Renal pelvis (tissue), 4 donors: ENCODE data around the gene TCERG1L. TPM values are rescaled to one million over a fixed set of nuclear protein-coding genes. Genes with fewer than 3 reads are reported as not detected.
A peak's percentile ranks its signal among the peaks of the same experiment; 100 is the strongest.

Source experiments
- DNase-seq: peaks from one replicate; pipeline ENCODE4 v3.0.0-alpha.2; 2013
- polyA plus RNA-seq, 3 donors: library from polyadenylated mRNA; unstranded; fragments of 120-200 nt; gene quantifications; one replicate each; pipeline ENCODE4 v1.2.1, GENCODE V29; 2013; ENCODE audit not compliant: insufficient read length in 3 of 3

The TCERG1L gene
- polyA plus RNA-seq, 3 donors: 1.3 to 2.6 (median 2.0) TPM

DNA sequence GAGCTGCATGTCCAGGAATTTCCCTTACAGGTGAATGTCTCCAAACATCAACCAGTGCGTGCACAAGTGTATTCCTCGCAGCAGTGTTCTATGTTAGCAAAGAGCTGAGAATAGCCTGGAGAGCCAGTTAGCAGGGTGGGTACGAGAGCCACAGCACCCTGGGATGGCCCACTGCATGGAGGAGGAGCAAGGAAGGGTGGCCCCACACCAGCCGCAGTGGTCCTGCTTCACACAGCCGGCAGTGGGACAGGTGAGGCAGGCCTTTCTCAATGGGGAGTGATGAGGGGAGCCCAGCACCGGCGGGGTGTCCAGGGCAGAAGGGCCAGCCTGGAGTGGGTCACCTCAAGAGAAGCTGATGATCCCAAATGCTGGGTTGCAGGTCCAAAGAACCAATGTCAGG is 240.7 kb downstream of the TCERG1L start:
- DNase-seq: no peak

DNA sequence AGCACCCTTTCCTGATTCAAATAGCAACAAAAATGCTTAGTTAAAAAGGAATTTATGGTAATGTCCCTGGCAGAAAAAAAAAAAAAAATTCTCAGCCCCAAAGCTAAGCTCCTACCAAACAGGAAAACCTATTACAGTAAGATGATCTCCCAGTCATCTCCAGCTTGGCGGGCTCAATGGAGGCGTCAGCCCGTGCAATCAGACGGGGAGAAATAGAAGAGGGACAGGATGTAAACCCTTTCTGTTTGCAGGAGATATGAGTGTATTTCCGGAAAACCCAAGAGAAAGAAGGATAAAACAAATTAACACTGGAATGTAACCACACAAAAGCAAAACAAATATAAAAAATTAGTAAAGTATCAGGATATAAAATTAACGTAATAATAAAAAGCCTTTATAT is 242.8 kb downstream of the TCERG1L start:
- DNase-seq: no peak

DNA sequence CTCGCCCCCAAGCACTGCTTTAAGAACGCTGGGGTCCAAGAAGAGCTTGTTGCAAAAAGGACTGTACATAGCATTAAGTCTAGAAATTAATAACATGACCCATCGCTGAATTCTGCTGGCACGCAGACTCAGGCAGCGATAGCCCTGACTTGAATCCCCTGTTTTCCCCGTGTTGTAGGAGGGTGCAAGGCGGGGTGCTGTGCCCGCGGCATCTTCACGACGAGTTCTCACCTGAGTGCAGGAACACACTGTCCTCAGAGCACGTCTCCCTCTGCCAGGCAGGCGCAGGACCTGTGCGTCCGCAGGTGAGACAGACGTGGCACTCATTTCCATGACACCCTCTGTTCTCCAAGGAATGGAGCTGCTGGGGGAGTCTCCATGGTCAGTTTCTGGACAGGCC is 243.2 kb downstream of the TCERG1L start:
- no peak for DNase-seq

DNA sequence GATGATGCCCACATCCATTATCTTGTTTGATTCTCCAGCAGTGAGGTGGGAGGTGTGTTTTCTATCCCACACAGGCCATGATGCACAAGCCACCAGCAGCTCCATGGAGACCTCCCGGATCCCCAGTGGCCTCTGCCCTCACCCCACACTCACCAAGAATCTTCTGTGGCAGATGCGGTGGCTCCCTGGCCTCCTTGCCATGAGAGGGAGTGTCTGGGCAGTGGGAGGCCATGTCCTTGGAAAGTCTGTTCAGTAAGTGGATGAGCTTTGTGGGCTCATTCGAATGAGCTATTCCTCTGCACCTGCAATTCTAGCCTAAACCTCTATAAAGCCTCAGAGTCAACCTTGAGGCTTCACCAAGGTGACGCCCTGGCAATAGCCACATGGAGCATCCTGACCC is 243.8 kb downstream of the TCERG1L start:
- DNase-seq: no peak

DNA sequence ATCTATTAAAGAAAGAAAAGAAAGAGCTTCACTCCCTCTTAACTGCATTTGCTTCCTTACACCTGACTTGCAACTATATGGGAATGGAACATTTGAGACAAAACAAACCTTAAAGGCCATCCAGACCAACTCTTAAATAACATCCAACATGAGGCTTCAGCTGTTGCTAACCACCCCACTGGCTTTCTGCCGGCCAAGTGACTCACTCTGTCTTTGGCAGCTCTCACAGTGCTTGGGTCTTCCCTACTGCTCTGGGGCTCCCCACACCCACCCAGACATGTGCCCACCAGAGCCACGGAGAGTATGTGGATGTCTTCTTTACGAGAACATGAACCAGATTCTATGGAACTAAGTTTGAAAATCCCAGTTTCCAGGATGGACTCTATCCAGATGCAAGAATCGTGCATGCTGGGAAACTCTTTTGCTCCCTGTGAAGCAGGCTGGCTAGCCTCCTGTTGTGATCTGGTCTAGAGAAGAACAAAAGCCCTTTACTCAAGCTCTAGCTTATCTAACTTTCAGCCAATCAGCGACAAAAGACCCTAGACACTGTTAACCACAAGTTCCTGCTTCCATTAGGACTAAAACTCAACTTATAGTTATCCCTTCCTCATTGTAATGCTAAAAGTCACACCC is 245.7 kb downstream of the TCERG1L start:
- DNase-seq: no peak

GRCh38 chr10:131063311-131063710 is 248.2 kb downstream of the TCERG1L start:
- no peak for DNase-seq

- DNase-seq: no peak
Observed at GRCh38 chr10:131062621-131063260, 248.8 kb downstream of the TCERG1L start.

- DNase-seq: no peak
Observed at GRCh38 chr10:131061216-131061615, 250.3 kb downstream of the TCERG1L start.

- DNase-seq: no peak
Observed at GRCh38 chr10:131059881-131060280, 251.6 kb downstream of the TCERG1L start.

DNA sequence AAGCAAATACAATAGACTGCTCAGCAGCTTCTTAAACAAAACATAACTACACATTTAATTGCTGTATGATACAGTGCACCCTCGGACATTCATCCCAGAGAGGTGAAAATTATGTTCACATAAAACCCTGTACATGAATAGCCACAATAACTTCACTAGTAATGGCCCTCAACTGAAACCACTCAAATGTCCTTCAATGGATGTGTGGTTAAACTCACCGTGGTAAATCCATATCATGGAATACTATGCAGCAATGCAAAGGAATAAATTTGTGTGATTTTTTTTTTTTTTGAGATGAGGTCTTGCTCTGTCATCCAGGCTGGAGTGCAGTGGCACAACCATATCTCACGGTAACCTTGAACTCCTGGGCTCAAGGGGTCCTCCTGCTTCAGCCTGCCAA is 252.7 kb downstream of the TCERG1L start:
- no peak for DNase-seq

- no peak for DNase-seq
Observed at GRCh38 chr10:131056781-131057180, 254.7 kb downstream of the TCERG1L start.

DNA sequence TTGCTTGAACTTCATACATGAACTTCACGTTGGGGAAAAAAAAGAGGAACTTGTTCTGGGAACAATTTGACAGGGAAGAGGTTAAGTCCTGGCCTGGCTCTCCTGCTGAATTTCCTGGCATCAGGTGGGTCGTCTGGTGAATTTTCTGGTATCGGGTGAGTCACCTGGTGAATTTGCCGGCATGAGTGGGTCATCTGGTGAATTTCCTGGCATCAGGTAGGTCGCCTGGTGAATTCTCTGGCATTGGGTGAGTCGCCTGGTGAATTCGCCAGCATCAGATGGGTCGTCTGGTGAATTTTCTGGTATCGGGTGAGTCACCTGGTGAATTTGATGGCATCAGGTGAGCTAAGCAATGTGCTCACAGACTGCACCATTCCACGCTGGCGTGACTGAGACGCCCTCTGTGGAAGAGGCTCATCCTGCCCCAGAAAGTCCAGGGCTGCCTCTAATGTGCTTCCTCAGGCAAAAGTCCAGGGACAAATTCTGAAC is 255.4 kb downstream of the TCERG1L start:
- DNase-seq: no peak

GRCh38 chr10:131055437-131055836 is 256.1 kb downstream of the TCERG1L start:
- no peak for DNase-seq

DNA sequence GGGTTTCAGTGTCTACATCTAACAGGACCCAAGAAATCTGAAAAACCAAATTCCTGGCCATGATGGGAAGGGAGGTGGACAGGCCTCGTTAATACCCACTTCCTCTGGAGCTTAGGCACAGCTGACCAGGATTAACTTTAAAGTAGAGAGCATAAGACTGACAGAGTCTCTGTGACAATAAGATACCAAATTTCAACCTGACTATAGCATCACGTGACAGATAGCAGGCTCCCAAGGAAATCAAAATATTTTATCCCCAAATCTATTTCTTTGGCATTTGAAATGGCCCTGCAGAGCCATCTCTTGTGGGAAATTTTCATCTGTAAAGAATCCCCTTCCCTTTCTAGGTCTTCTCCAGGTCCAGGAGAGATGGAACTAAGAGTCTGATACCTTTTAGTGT is 258.3 kb downstream of the TCERG1L start:
- DNase-seq: no peak

DNA sequence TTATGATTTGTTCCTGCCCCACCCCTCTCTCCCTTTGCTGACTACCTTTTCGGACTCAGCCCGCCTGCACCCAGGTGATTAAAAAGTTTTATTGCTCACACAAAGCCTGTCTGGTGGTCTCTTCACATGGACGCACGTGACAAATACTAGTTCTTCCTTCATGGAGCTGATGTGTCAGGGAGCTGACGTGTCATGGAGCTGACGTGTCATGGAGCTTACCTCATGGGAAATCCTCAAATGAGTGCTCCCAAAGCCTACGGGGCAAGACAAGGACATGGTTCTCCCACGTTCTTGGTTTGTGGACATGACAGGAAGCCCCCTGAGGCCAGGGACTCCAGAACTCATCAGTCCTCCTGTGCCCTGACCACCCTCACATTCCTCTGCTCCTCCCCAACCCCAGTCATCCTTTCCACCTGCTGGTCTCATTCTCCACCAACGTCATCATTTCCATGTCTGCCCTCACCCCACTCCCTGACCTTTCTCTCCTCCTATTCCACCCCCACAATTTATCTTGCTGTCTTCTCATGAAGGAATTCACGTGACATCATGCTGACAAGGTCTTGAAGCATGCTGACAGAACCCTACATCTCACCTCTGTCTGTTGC is 261.3 kb downstream of the TCERG1L start:
- no peak for DNase-seq

- DNase-seq: peak; percentile 53
Observed at GRCh38 chr10:131049016-131049415, 262.5 kb downstream of the TCERG1L start.

- no peak for DNase-seq
Observed at GRCh38 chr10:131048606-131049005, 262.9 kb downstream of the TCERG1L start.

DNA sequence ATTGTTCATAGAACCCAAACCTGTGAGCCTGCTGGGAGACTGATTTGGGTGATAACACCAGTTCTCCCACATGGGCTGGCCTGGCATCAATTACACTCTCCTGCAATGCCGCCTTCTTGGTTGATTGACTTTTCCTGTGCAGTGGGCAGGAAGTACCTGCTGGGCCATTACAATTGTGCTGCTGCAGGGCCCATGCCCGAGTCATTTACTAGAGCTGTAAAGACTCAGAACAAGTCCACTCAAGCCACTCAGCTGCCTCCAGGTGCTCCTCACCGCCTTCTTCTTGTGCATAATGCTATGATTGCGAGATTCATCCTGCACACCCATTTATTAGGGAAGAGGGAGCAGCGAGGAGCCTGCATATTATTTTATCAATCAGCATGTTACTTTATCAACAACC is 264.0 kb downstream of the TCERG1L start:
- DNase-seq: no peak

GRCh38 chr10:131046194-131046593 is 265.3 kb downstream of the TCERG1L start:
- DNase-seq: no peak

DNA sequence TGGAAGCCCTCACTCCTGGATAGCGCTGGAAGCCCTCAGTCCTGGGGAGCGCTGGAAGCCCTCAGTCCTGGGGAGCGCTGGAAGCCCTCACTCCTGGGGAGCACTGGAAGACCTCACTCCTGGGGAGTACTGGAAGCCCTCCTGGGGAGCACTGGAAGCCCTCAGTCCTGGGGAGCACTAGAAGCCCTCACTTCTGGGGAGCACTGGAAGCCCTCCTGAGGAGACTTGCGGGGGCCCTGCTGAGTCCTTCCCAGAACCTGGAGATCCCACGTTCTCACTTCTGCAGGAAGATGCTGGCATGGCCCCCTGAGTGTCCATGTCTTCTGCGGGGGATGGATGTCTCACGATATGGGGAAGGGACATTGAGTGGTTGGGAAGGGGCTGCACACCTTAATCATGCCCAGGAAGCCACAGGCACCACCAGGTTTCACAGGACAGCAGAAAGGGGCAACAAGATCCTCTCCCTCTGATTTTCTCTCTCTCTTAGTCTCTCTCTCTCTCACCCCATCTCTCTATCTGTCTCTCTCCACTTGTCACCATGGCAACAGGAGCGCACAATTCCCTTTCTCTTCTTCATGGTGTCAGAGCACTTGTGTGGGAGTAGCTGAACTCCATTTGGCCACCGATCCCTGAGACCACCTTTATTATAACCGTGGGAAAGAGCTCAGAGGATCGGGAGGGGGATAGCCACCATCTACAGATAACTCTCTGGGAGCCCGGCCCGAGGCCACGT is 267.0 kb downstream of the TCERG1L start:
- DNase-seq: no peak

DNA sequence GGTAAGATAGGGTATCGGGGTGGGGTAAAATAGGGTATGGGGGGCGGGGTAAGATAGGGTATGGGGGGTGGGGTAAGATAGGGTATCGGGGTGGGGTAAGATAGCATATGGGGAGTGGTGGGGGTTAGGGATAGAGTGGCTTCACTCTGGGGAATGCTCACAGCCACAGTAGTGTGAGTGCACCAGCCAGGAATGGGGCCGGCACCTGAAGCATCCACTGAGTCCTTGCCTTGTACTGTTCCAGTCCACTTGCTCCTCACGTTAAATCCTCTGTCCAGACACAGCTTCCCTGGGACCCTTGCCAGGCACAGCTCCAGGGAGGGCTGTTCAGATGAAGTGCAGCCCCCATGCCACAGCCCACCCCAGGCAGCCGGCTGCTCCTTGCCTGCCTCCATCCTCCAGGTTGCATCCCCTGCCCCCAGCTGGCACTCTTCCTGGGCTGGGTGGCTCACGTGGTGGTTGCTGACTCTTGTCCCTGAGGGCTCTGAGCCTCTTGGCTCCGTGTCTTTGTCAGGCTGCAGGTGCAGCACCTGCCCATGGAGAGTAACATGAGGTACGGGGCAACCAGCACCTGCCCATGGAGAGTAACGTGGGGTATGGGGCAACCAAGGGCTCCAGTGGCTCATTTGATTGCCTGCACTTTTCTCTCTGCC is 268.4 kb downstream of the TCERG1L start:
- DNase-seq: no peak
